Mammary epithelial cell (primary cell): ENCODE results near the gene NRDC.

Experiments used
- CTCF ChIP-seq, 2 donors: IDR thresholded peaks in 1 of 2; conservative IDR thresholded peaks in 1 of 2; 2 replicates each; pipeline ENCODE4 v1.5.1; 2011 to 2012; ENCODE audit warnings: inconsistent platforms in 2 of 2, low read length in 2 of 2, mild to moderate bottlenecking in 2 of 2, control low read depth in 1 of 2, low read depth in 1 of 2; ENCODE audit not compliant: insufficient read depth in 1 of 2; ENCODE audit errors: extremely low read depth in 1 of 2
- EZH2 ChIP-seq: IDR thresholded peaks from 2 replicates; pipeline ENCODE4 v1.6.1; 2012; ENCODE audit warnings: low read length, inconsistent platforms, borderline replicate concordance

GRCh38 chr1:51899022-51899421 lies 20.5 kb upstream of the NRDC start:
- TF ChIP-seq CTCF (conservative IDR thresholded peaks at IDR 0.05 in 1 of 2, IDR thresholded peaks at IDR 0.05 in 1 of 2; ENCODE audit: extremely low read depth in 1 of 2, insufficient read depth in 1 of 2, low read depth in 1 of 2, low read length in 2 of 2) (no peak), EZH2 (no peak)
